ENCODE measurements around the gene TGFB2. TPM values are rescaled to one million over a fixed set of nuclear protein-coding genes. Genes with fewer than 3 reads are reported as not detected.

The TGFB2 gene
- polyA plus RNA-seq, 1 donor from 2014 or later, result 0.10 TPM

GRCh38 chr1:218409946-218410510, 64.9 kb downstream of the TGFB2 start:
- Histone ChIP-seq H3K9ac (ENCODE audit: low read length) (no peak overlapping the region), H4K20me1 (ENCODE audit: insufficient read depth) (no peaks in the 10 kb centered on the region), H3K9me2 (ENCODE audit: insufficient read depth, low read length) (no peaks in the 10 kb centered on the region), H3K27ac (ENCODE audit: low read length) (no peak overlapping the region), H3K4me3 (ENCODE audit: low read length) (no peak overlapping the region), H2AFZ (ENCODE audit: low read depth, low read length) (no peak overlapping the region), H3K4me2 (ENCODE audit: low read length) (no peak overlapping the region), H3F3A (ENCODE audit: insufficient read depth, low read length, poor library complexity, severe bottlenecking) (no peaks in the 10 kb centered on the region), H3K36me3 (ENCODE audit: insufficient read depth, low read length) (no peaks in the 10 kb centered on the region), H3K79me2 (replicated peaks; ENCODE audit: insufficient read depth, low read length) (no peaks in the 10 kb centered on the region), H3K27me3 (ENCODE audit: insufficient read depth, low read depth, low read length) (no peaks in the 10 kb centered on the region), H3K9me3 (ENCODE audit: low read length) (no peaks in the 10 kb centered on the region)
- no peak for TF ChIP-seq CTCF (IDR thresholded peaks at IDR 0.05; ENCODE audit: poor library complexity, severe bottlenecking)
- no peak for TF ChIP-seq REST (IDR thresholded peaks at IDR 0.05; ENCODE audit: borderline replicate concordance)
- no peak for TF ChIP-seq TAF1 (IDR thresholded peaks at IDR 0.05; ENCODE audit: low read depth)
- TF ChIP-seq POLR2AphosphoS5 (IDR thresholded peaks at IDR 0.05), result no peak
- TF ChIP-seq SMC3 (conservative IDR thresholded peaks at IDR 0.05; ENCODE audit: poor library complexity), result no peak
- no peak for TF ChIP-seq EP300 (conservative IDR thresholded peaks at IDR 0.05; ENCODE audit: poor library complexity, severe bottlenecking)
- TF ChIP-seq EZH2 (IDR thresholded peaks at IDR 0.05; ENCODE audit: borderline replicate concordance, insufficient read depth, low read length, poor library complexity, severe bottlenecking), result no peak
- TF ChIP-seq RAD21 (conservative IDR thresholded peaks at IDR 0.05), result no peak
- no peak for TF ChIP-seq MXI1 (conservative IDR thresholded peaks at IDR 0.05; ENCODE audit: poor library complexity, severe bottlenecking)

GRCh38 chr1:218411101-218411500, 66.0 kb downstream of the TGFB2 start:
- TF ChIP-seq TAF1 (IDR thresholded peaks at IDR 0.05; ENCODE audit: low read depth) (no peak), RAD21 (conservative IDR thresholded peaks at IDR 0.05) (no peak), REST (IDR thresholded peaks at IDR 0.05; ENCODE audit: borderline replicate concordance) (no peak), EZH2 (IDR thresholded peaks at IDR 0.05; ENCODE audit: borderline replicate concordance, insufficient read depth, low read length, poor library complexity, severe bottlenecking) (no peak), CTCF (IDR thresholded peaks at IDR 0.05; ENCODE audit: poor library complexity, severe bottlenecking) (no peak), SMC3 (conservative IDR thresholded peaks at IDR 0.05; ENCODE audit: poor library complexity) (no peak), POLR2AphosphoS5 (IDR thresholded peaks at IDR 0.05) (no peak), EP300 (conservative IDR thresholded peaks at IDR 0.05; ENCODE audit: poor library complexity, severe bottlenecking) (no peak), MXI1 (conservative IDR thresholded peaks at IDR 0.05; ENCODE audit: poor library complexity, severe bottlenecking) (no peak)
- H3K27me3 ChIP-seq (ENCODE audit: insufficient read depth, low read depth, low read length), result no peaks in the 10 kb centered on the region
- no peaks in the 10 kb centered on the region for H3K79me2 ChIP-seq (replicated peaks; ENCODE audit: insufficient read depth, low read length)
- no peak overlapping the region for H3K27ac ChIP-seq (ENCODE audit: low read length)
- no peak overlapping the region for H3K4me2 ChIP-seq (ENCODE audit: low read length)
- no peaks in the 10 kb centered on the region for H3K36me3 ChIP-seq (ENCODE audit: insufficient read depth, low read length)
- no peak overlapping the region for H3K4me3 ChIP-seq (ENCODE audit: low read length)
- no peaks in the 10 kb centered on the region for H4K20me1 ChIP-seq (ENCODE audit: insufficient read depth)
- H2AFZ ChIP-seq (ENCODE audit: low read depth, low read length), result no peak overlapping the region
- H3K9me2 ChIP-seq (ENCODE audit: insufficient read depth, low read length), result no peaks in the 10 kb centered on the region
- no peaks in the 10 kb centered on the region for H3K9me3 ChIP-seq (ENCODE audit: low read length)
- H3K9ac ChIP-seq (ENCODE audit: low read length), result no peak overlapping the region
- H3F3A ChIP-seq (ENCODE audit: insufficient read depth, low read length, poor library complexity, severe bottlenecking), result no peaks in the 10 kb centered on the region

All from neural cell (in vitro differentiated cells).